Left lung (tissue), 10 donors: ENCODE data around the gene ANKRD1. TPM values are rescaled to one million over a fixed set of nuclear protein-coding genes. Genes with fewer than 3 reads are reported as not detected.
"Not testable (repeated sequence)": the region's sequence is repeated elsewhere in the genome, so short reads cannot be mapped to it uniquely, and the experiment has no call there.

Experiments used
- ATAC-seq: fragments of 200-7000 bp; cut with Tn5 transposase; one replicate; pipeline ENCODE4 v1.9.1; 2020; ENCODE audit warnings: moderate library complexity
- DNase-seq, 4 donors: peaks; one replicate each; pipeline ENCODE4 v3.0.0-alpha.2; 2013 to 2020
- H3K27ac ChIP-seq, 2 donors: fragments of 200-600 bp; sonication (generic) in 1 of 2; one replicate each; pipeline versions ENCODE4 v1.5.0 to v1.8.0; 2020 to 2021
- H3K27me3 ChIP-seq, 2 donors: fragments of 200-600 bp; sonication (generic) in 1 of 2; one replicate each; pipeline versions ENCODE4 v1.5.0 to v1.8.0; 2020 to 2021
- H3K36me3 ChIP-seq, 2 donors: fragments of 200-600 bp; sonication (generic) in 1 of 2; one replicate each; pipeline versions ENCODE4 v1.5.0 to v1.8.0; 2020 to 2021
- H3K4me1 ChIP-seq, 2 donors: fragments of 200-600 bp; one replicate each; pipeline ENCODE4 v1.8.0; 2021
- H3K4me3 ChIP-seq, 2 donors: fragments of 200-600 bp; sonication (generic) in 1 of 2; one replicate each; pipeline versions ENCODE4 v1.5.0 to v1.8.0; 2020 to 2021; ENCODE audit warnings: mild to moderate bottlenecking in 1 of 2
- H3K9me3 ChIP-seq, 2 donors: fragments of 200-600 bp; sonication (generic) in 1 of 2; one replicate each; pipeline versions ENCODE4 v1.5.0 to v1.8.0; 2020 to 2021
- intact Hi-C, 2 donors: fragments of 100-400 bp; cut with DNase I; formaldehyde crosslinking; loops; one replicate each; pipeline versions ENCODE4 v1.11.2 to v1.14.2; 2022
- polyA plus RNA-seq, 6 donors: library from polyadenylated mRNA; unstranded; fragments of 120-200 nt; gene quantifications; one replicate each; pipeline ENCODE4 v1.2.1, GENCODE V29; 2013; ENCODE audit not compliant: insufficient read length in 6 of 6
- total RNA-seq, 2 donors: library from RNA; stranded (reverse); fragmentation: NEBNext Ultra II Directional; extraction: Animal tissue kit (Norgen Biotek cat#: 25700); gene quantifications; one replicate each; pipeline ENCODE4 v1.2.1, GENCODE V29; 2021
- TF ChIP-seq, protein P1 (sequence below), 2 donors: fragments of 200-600 bp; sonication (generic) in 1 of 2; IDR thresholded peaks; one replicate each; pipeline versions ENCODE4 v1.5.0 to v1.8.0; 2021; ENCODE audit warnings: antibody characterized with exemption in 2 of 2
- donor health status: DM: no; HTN: yes; CAD: no.
- donor health status: DM: no; HTN: no; CAD: no.

ANKRD1 gene
- total and polyA plus RNA-seq, 8 donors: 0.07 to 165 (median 0.17) TPM; not detected in 2

DNA sequence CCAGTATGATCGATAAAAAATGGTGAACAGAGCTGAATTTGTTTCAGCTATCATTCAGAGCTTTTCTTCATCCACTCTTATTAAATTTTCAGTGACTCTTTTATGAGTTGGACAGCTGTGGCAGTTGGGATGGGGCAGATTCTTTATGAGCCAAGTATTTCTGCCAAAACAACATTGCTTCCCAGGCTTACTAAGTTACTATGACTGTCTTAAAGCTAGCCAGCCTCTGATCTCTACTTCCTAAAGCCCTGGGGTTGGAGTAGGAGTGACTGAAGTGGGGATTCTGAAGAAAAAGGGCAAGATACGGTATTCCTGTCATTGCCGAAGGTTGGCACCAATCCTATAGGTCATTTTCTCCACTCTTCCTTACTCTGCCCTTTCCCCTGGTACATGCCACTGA is 36.5 kb downstream of the ANKRD1 start:
- TF ChIP-seq, protein P1, sequence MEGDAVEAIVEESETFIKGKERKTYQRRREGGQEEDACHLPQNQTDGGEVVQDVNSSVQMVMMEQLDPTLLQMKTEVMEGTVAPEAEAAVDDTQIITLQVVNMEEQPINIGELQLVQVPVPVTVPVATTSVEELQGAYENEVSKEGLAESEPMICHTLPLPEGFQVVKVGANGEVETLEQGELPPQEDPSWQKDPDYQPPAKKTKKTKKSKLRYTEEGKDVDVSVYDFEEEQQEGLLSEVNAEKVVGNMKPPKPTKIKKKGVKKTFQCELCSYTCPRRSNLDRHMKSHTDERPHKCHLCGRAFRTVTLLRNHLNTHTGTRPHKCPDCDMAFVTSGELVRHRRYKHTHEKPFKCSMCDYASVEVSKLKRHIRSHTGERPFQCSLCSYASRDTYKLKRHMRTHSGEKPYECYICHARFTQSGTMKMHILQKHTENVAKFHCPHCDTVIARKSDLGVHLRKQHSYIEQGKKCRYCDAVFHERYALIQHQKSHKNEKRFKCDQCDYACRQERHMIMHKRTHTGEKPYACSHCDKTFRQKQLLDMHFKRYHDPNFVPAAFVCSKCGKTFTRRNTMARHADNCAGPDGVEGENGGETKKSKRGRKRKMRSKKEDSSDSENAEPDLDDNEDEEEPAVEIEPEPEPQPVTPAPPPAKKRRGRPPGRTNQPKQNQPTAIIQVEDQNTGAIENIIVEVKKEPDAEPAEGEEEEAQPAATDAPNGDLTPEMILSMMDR (IDR thresholded peaks at IDR 0.05): no peak
- Histone ChIP-seq H3K36me3 (peaks cover 0 to 67% of the 10 kb centered on the region in 2 donors), H3K27ac (peak overlapping the region in 1 of 2 donors; percentile 9), H3K4me3 (no peak overlapping the region), H3K4me1 (no peaks in the 10 kb centered on the region), H3K27me3 (no peaks in the 10 kb centered on the region), H3K9me3 (no peaks in the 10 kb centered on the region)
- DNase-seq: peak in 1 of 4 donors; percentile 11
- intact Hi-C loops: no loop called here
- ATAC-seq: peak; percentile 34

DNA sequence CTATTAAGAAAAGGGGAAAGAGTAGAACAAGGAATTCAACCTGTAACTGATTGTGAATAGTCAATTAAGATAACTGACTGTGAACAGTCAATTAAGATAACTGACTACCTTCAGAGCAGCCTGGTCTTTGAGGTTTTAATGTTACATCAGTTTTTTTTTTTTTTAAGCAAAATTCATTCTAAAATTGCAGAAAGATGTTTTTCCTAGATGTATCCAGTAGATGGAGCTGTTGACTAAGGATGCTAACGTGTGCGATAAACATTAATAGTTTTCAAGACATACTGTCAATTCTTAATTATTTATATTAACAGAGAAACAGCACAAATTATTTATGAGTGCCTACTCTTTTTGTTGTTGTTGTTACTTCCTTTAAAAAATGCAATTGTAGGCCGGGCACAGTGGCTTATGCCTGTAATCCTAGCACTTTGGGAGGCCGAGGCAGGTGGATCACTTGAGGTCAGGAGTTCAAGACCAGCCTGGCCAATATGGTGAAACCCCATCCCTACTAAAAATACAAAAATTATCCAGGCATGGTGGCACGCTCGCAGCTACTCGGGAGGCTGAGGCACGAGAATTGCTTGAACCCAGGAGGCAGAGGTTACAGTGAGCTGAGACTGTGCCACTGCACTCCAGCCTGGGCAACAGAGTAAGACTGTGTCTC is 40.7 kb downstream of the ANKRD1 start:
- H3K4me1 ChIP-seq, H3K27me3 ChIP-seq, H3K9me3 ChIP-seq, H3K4me3 ChIP-seq, intact Hi-C loops, H3K27ac ChIP-seq: not testable (repeated sequence)
- TF ChIP-seq, protein P1 (IDR thresholded peaks at IDR 0.05): peak; percentile 52 to 75
- ATAC-seq: peak; percentile 41
- peaks cover 0 to 67% of the 10 kb centered on the region in 2 donors for H3K36me3 ChIP-seq
- DNase-seq: peak in 1 of 4 donors; percentile 51

DNA sequence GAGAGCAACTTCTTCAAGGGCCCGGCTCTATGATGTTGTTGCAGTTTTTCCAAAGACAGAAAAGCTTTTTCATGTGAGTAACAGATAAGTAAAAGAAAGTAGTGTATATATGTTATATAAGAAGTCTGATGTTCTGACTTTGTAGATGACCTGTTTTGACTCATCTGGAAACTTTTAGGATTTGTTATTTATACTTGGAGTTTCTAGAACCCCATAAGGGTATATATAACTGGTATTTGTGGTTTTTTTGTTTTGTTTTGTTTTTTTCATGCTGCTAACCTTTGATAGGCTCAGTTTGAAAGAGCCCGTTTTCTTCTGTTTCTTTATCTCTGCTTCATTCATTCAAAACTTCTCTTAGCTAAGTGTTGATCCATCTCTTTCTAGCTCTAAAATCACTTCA is 41.8 kb downstream of the ANKRD1 start:
- DNase-seq (no peak), ATAC-seq (no peak)
- TF ChIP-seq, protein P1 (IDR thresholded peaks at IDR 0.05): no peak
- Histone ChIP-seq H3K27me3 (no peaks in the 10 kb centered on the region), H3K4me3 (no peak overlapping the region), H3K36me3 (peaks cover 0 to 66% of the 10 kb centered on the region in 2 donors), H3K4me1 (peaks cover 0 to 6% of the 10 kb centered on the region in 2 donors), H3K9me3 (no peaks in the 10 kb centered on the region), H3K27ac (no peak overlapping the region)
- intact Hi-C loops: no loop called here

DNA sequence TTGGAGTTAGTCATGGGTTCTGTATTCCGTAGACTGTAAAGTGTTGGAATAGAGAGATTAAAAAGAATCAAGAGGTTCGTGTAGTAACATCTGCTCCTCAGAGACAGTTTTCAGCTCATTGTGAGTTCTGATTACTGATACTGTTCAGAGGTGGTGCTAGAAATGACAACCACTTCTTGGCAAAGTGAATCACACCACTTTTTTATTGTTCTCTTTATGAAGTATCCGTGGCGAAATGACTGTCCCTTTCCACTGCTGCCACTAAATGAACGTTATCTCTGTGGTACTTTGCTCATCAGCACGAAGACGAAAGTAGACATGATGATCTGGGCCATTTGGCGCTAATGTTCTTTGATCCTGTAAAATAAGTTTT is 48.3 kb downstream of the ANKRD1 start:
- intact Hi-C loops: no loop called here
- Histone ChIP-seq H3K27ac (no peak overlapping the region), H3K4me1 (peaks cover 7 to 31% of the 10 kb centered on the region in 2 donors), H3K9me3 (peaks cover 0 to 5% of the 10 kb centered on the region in 2 donors), H3K27me3 (peaks cover 0 to 14% of the 10 kb centered on the region in 2 donors), H3K4me3 (peak overlapping the region; percentile 69 to 85), H3K36me3 (peaks cover 0 to 23% of the 10 kb centered on the region in 2 donors)
- TF ChIP-seq, protein P1 (IDR thresholded peaks at IDR 0.05): no peak
- DNase-seq (no peak), ATAC-seq (no peak)

DNA sequence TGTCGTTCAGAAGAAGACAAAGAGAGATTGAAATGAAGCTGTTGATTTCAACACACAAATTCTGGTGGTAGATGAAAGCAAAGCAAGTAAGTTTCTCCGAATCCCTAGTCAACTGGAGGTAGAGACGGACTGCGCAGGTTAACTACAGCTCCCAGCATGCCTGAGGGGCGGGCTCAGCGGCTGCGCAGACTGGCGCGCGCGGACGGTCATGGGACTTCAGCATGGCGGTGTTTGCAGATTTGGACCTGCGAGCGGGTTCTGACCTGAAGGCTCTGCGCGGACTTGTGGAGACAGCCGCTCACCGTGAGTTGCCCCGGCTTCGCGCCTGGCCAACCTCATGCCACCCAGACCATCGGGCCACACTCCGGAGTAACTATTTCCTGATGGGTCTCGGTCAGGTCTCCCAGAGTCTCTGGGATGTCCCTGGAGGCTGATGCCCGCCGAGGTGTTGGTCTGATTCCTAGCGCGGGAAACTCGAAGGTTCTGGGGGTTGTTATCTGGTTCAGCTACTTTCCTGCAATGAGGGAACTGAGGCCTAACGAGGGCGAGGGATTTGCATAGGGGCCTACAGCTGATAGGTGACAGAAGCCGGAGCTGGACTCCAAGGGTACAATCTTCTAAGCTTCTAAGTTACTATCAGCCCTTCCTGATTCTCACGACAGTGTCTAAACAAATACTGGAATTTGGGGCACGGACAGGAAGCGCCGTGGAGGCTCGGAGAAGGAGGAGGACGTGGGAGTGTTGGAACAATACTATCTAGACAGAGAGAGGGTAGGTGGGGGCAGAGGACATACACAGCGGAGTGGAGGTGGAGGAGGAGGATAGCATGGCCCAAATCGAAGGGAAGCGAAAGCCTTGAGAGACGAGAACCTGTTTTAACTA is 48.9 kb downstream of the ANKRD1 start, which contains the start of gene RPP30:
Gene RPP30, plus strand, starts transcription at position 209 of the 882 bp plus-strand sequence. Its CDS starts 13 bp downstream, at position 222.
- peaks cover 0 to 5% of the 10 kb centered on the region in 2 donors for H3K9me3 ChIP-seq
- peak within 1 kb of the TSS; percentile 35 to 61 for H3K27ac ChIP-seq
- peaks cover 0 to 19% of the 10 kb centered on the region in 2 donors for H3K27me3 ChIP-seq
- intact Hi-C loops: no loop called here
- DNase-seq (peak; percentile 75 to 96 (median 86)), ATAC-seq (peak; percentile 100)
- TF ChIP-seq, protein P1 (IDR thresholded peaks at IDR 0.05): no peak
- H3K4me3 ChIP-seq: peak within 1 kb of the TSS; percentile 69 to 85
- peaks cover 7 to 31% of the 10 kb centered on the region in 2 donors for H3K4me1 ChIP-seq
- peaks cover 0 to 17% of the 10 kb centered on the region in 2 donors for H3K36me3 ChIP-seq
